Transverse colon (tissue), 4 donors: ENCODE measurements around the gene DLGAP1. TPM values are rescaled to one million over a fixed set of nuclear protein-coding genes. Genes with fewer than 3 reads are reported as not detected.
"Not testable (repeated sequence)": the region's sequence is repeated elsewhere in the genome, so short reads cannot be mapped to it uniquely, and the experiment has no call there.

Experiments used
- DNase-seq: peaks from one replicate; pipeline ENCODE4 v3.0.0-alpha.2; 2019
- H3K27ac ChIP-seq, 4 donors: fragments of 200-600 bp; sonication (generic); 2 replicates each; pipeline ENCODE4 v1.5.1; 2016 to 2018; ENCODE audit warnings: inconsistent platforms in 4 of 4
- H3K27me3 ChIP-seq: fragments of 200-600 bp; sonication (generic); 2 replicates; pipeline ENCODE4 v1.5.1; 2017; ENCODE audit warnings: inconsistent platforms
- H3K36me3 ChIP-seq, 4 donors: fragments of 200-600 bp; sonication (generic); 2 replicates each; pipeline ENCODE4 v1.5.1; 2017 to 2019; ENCODE audit warnings: inconsistent platforms in 4 of 4
- H3K4me1 ChIP-seq, 4 donors: fragments of 200-600 bp; sonication (generic); 2 replicates each; pipeline ENCODE4 v1.5.1; 2017 to 2020; ENCODE audit warnings: inconsistent platforms in 4 of 4
- H3K4me3 ChIP-seq, 4 donors: fragments of 200-600 bp; sonication (generic); 1 replicate in 1 of 4; 2 replicates in 3 of 4; pipeline versions ENCODE4 v1.5.1 to v1.6.1; 2017 to 2019; ENCODE audit warnings: inconsistent platforms in 4 of 4
- H3K9me3 ChIP-seq, 2 donors: fragments of 200-600 bp; sonication (generic); 2 replicates each; pipeline ENCODE4 v1.5.1; 2017 to 2019; ENCODE audit warnings: inconsistent platforms in 2 of 2
- CTCF ChIP-seq, 5 experiments: fragments of 200-600 bp in 3 of 5; fragments of 450-650 bp in 2 of 5; sonication (generic) in 3 of 5; IDR thresholded peaks; 1 replicate in 2 of 5; 2 replicates in 3 of 5; pipeline ENCODE4 v1.5.1; 2016 to 2017; ENCODE audit warnings: antibody characterized with exemption in 5 of 5, inconsistent platforms in 3 of 5, mild to moderate bottlenecking in 2 of 5, moderate library complexity in 1 of 5
- EP300 ChIP-seq: sonication (generic); formaldehyde crosslinking; IDR thresholded peaks from one replicate; pipeline ENCODE4 v1.6.1; 2017; ENCODE audit warnings: antibody characterized with exemption, low read depth
- POLR2A ChIP-seq: fragments of 450-650 bp; IDR thresholded peaks from one replicate; pipeline ENCODE4 v1.6.1; 2016; ENCODE audit warnings: antibody characterized with exemption, mild to moderate bottlenecking, moderate library complexity
- POLR2AphosphoS5 ChIP-seq, 3 donors: sonication (generic); formaldehyde crosslinking; IDR thresholded peaks; one replicate each; pipeline ENCODE4 v1.6.1; 2016; ENCODE audit warnings: antibody characterized with exemption in 3 of 3
- WGBS, 2 donors: methylation state at CpG; one replicate each; pipeline ENCODE4 v1.1.5; 2018; ENCODE audit warnings: low coverage in 1 of 2; 5-methylcytosine and 5-hydroxymethylcytosine counted together
- in situ Hi-C, 4 donors: fragments of 200-750 bp; cut with MboI; loops; one replicate each; pipeline versions ENCODE4 v1.15.0 to v1.15.1; 2017; ENCODE audit warnings: low sequenced_read_pairs in 3 of 4, low pct_ligation_motif_present in 1 of 4, low pct_unique_long_range_greater_than_20kb in 1 of 4
- intact Hi-C: fragments of 100-400 bp; cut with DNase I; formaldehyde crosslinking; loops from one replicate; pipeline ENCODE4 v1.15.1; 2023; ENCODE audit warnings: low total_unique reads
- total RNA-seq, 4 donors: library from RNA; depleted of rRNA; stranded (reverse); fragments of >200 nt; gene quantifications; one replicate each; pipeline ENCODE4 v1.1.0, GENCODE V29; 2016

DLGAP1 gene
- total RNA-seq, 4 donors from 2014 or later, result 2.7 to 7.2 (median 3.3) TPM

- H3K4me3 ChIP-seq, H3K27me3 ChIP-seq, H3K36me3 ChIP-seq, H3K9me3 ChIP-seq, intact Hi-C loops, DNase-seq: not testable (repeated sequence)
- Histone ChIP-seq H3K27ac (peak overlapping the region; percentile 1 to 55 (median 24)), H3K4me1 (peaks cover 0 to 25% (median 8%) of the 10 kb centered on the region in 4 donors)
- 59 to 62% methylated on average over 3 to 7 of the region's 7 CpGs for WGBS, 2 donors
- in situ Hi-C loops, result loop anchor here in 2 of 4 donors (10.0 to 25.0 kb wide), 3 partner anchors 121 to 296 kb away; partner anchors contain the start of gene TGIF1 (in 1 of the 2)
Observed at GRCh38 chr18:3583106-3583872, 871.8 kb downstream of the DLGAP1 start.

- no peak for DNase-seq
- Histone ChIP-seq H3K4me3 (no peak overlapping the region), H3K9me3 (no peaks in the 10 kb centered on the region), H3K27me3 (no peaks in the 10 kb centered on the region), H3K4me1 (peaks cover 0 to 25% (median 8%) of the 10 kb centered on the region in 4 donors), H3K27ac (no peak overlapping the region), H3K36me3 (no peaks in the 10 kb centered on the region)
- no peak for TF ChIP-seq POLR2AphosphoS5 (IDR thresholded peaks at IDR 0.05)
- in situ Hi-C loops (loop anchor here in 2 of 4 donors (10.0 to 25.0 kb wide), 3 partner anchors 120 to 295 kb away; partner anchors contain the start of gene TGIF1 (in 1 of the 2)), intact Hi-C loops (no loop called here)
- WGBS, 2 donors, result 84 to 94% methylated on average over 6 to 13 of the region's 13 CpGs
Observed at GRCh38 chr18:3581890-3582289, 873.2 kb downstream of the DLGAP1 start.

- DNase-seq, H3K4me3 ChIP-seq, intact Hi-C loops, H3K27ac ChIP-seq, H3K9me3 ChIP-seq, H3K36me3 ChIP-seq, H3K27me3 ChIP-seq: not testable (repeated sequence)
- 92% methylated on average over 18 of the region's 22 CpGs; no CpG with 5 or more reads in 1 of the 2 donors for WGBS, 2 donors
- in situ Hi-C loops, result loop anchor here in 2 of 4 donors (10.0 to 25.0 kb wide), 3 partner anchors 118 to 293 kb away; partner anchors contain the start of gene TGIF1 (in 1 of the 2)
- H3K4me1 ChIP-seq, result peaks cover 0 to 24% (median 5%) of the 10 kb centered on the region in 4 donors
Observed at GRCh38 chr18:3580523-3581025, 874.5 kb downstream of the DLGAP1 start.

- Histone ChIP-seq H3K27ac (no peak overlapping the region), H3K36me3 (no peaks in the 10 kb centered on the region), H3K4me3 (no peak overlapping the region), H3K27me3 (no peaks in the 10 kb centered on the region), H3K9me3 (no peaks in the 10 kb centered on the region), H3K4me1 (peaks cover 0 to 16% (median 3%) of the 10 kb centered on the region in 4 donors)
- intact Hi-C loops (no loop called here), in situ Hi-C loops (loop anchor here in 2 of 4 donors (10.0 to 25.0 kb wide), 3 partner anchors 117 to 292 kb away; partner anchors contain the start of gene TGIF1 (in 1 of the 2))
- 87 to 88% methylated on average over 4 of the region's 4 CpGs for WGBS, 2 donors
- TF ChIP-seq EP300 (no peak), CTCF (IDR thresholded peaks at IDR 0.05) (no peak), POLR2A (no peak), POLR2AphosphoS5 (IDR thresholded peaks at IDR 0.05) (no peak)
- DNase-seq, result no peak
Observed at GRCh38 chr18:3579701-3580100, 875.4 kb downstream of the DLGAP1 start.

- Histone ChIP-seq H3K36me3 (no peaks in the 10 kb centered on the region), H3K27ac (no peak overlapping the region), H3K9me3 (no peaks in the 10 kb centered on the region), H3K27me3 (no peaks in the 10 kb centered on the region), H3K4me1 (peaks cover 0 to 7% (median 0%) of the 10 kb centered on the region in 4 donors), H3K4me3 (no peak overlapping the region)
- no peak for TF ChIP-seq POLR2AphosphoS5 (IDR thresholded peaks at IDR 0.05)
- no peak for TF ChIP-seq EP300
- no peak for TF ChIP-seq POLR2A
- TF ChIP-seq CTCF (IDR thresholded peaks at IDR 0.05), result no peak
- intact Hi-C loops, result no loop called here
- in situ Hi-C loops, result loop anchor here in 2 of 4 donors (25.0 kb wide), 2 partner anchors 116 to 291 kb away; partner anchors contain the start of gene TGIF1 (in 1 of the 2)
- no peak for DNase-seq
- WGBS, 2 donors, result 70 to 84% methylated on average over 4 of the region's 4 CpGs
Observed at GRCh38 chr18:3578621-3579020, 876.5 kb downstream of the DLGAP1 start.
